Ishikawa (cell line): ENCODE results near the gene ZNF319.

Source experiments
- CEBPB ChIP-seq: IDR thresholded peaks from 2 replicates; pipeline ENCODE4 v1.6.1; 2012
- CREB1 ChIP-seq: IDR thresholded peaks from 2 replicates; pipeline ENCODE4 v1.6.1; 2012; ENCODE audit warnings: low read depth
- EP300 ChIP-seq: IDR thresholded peaks from 2 replicates; pipeline ENCODE4 v1.6.1; 2012; ENCODE audit warnings: borderline replicate concordance
- MAX ChIP-seq: IDR thresholded peaks from 2 replicates; pipeline ENCODE4 v1.6.1; 2012
- TEAD4 ChIP-seq: IDR thresholded peaks from 2 replicates; pipeline ENCODE4 v1.6.1; 2012
- TF ChIP-seq, protein P1 (sequence below): IDR thresholded peaks from 2 replicates; pipeline ENCODE4 v1.6.1; 2012; ENCODE audit warnings: low read depth, mild to moderate bottlenecking

- TF ChIP-seq EP300 (no peak), MAX (no peak; the same call in 1 of the 2 replicates), CEBPB (no peak), TEAD4 (no peak), CREB1 (no peak)
- TF ChIP-seq, protein P1, sequence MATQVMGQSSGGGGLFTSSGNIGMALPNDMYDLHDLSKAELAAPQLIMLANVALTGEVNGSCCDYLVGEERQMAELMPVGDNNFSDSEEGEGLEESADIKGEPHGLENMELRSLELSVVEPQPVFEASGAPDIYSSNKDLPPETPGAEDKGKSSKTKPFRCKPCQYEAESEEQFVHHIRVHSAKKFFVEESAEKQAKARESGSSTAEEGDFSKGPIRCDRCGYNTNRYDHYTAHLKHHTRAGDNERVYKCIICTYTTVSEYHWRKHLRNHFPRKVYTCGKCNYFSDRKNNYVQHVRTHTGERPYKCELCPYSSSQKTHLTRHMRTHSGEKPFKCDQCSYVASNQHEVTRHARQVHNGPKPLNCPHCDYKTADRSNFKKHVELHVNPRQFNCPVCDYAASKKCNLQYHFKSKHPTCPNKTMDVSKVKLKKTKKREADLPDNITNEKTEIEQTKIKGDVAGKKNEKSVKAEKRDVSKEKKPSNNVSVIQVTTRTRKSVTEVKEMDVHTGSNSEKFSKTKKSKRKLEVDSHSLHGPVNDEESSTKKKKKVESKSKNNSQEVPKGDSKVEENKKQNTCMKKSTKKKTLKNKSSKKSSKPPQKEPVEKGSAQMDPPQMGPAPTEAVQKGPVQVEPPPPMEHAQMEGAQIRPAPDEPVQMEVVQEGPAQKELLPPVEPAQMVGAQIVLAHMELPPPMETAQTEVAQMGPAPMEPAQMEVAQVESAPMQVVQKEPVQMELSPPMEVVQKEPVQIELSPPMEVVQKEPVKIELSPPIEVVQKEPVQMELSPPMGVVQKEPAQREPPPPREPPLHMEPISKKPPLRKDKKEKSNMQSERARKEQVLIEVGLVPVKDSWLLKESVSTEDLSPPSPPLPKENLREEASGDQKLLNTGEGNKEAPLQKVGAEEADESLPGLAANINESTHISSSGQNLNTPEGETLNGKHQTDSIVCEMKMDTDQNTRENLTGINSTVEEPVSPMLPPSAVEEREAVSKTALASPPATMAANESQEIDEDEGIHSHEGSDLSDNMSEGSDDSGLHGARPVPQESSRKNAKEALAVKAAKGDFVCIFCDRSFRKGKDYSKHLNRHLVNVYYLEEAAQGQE: no peak
Measured at GRCh38 chr16:58024486-58025350, 24.2 kb upstream of the ZNF319 start.
